ENCODE results near the gene ACSL4. TPM values are rescaled to one million over a fixed set of nuclear protein-coding genes. Genes with fewer than 3 reads are reported as not detected.

ACSL4 gene
- total and polyA plus RNA-seq, 9 of the 15 experiments (the other 6 are each of a cell fraction or from before 2014, with no cell fraction given), result 9.8 to 35.1 (median 25.5) TPM

- 0 out of 2 replicates have a peak, but pooled peaks have one; percentile 10 for TF ChIP-seq ATF7 (IDR thresholded peaks at IDR 0.05)
- peak; percentile 46 for TF ChIP-seq ARID1B (IDR thresholded peaks at IDR 0.05)
- TF ChIP-seq EP400 (IDR thresholded peaks at IDR 0.05), result peak; percentile 27; the same call in 1 of the 2 replicates
- 0 out of 2 replicates have a peak, but pooled peaks have one; percentile 15 for TF ChIP-seq CC2D1A (IDR thresholded peaks at IDR 0.05)
- TF ChIP-seq, protein P1, sequence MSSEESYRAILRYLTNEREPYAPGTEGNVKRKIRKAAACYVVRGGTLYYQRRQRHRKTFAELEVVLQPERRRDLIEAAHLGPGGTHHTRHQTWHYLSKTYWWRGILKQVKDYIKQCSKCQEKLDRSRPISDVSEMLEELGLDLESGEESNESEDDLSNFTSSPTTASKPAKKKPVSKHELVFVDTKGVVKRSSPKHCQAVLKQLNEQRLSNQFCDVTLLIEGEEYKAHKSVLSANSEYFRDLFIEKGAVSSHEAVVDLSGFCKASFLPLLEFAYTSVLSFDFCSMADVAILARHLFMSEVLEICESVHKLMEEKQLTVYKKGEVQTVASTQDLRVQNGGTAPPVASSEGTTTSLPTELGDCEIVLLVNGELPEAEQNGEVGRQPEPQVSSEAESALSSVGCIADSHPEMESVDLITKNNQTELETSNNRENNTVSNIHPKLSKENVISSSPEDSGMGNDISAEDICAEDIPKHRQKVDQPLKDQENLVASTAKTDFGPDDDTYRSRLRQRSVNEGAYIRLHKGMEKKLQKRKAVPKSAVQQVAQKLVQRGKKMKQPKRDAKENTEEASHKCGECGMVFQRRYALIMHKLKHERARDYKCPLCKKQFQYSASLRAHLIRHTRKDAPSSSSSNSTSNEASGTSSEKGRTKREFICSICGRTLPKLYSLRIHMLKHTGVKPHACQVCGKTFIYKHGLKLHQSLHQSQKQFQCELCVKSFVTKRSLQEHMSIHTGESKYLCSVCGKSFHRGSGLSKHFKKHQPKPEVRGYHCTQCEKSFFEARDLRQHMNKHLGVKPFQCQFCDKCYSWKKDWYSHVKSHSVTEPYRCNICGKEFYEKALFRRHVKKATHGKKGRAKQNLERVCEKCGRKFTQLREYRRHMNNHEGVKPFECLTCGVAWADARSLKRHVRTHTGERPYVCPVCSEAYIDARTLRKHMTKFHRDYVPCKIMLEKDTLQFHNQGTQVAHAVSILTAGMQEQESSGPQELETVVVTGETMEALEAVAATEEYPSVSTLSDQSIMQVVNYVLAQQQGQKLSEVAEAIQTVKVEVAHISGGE (CRISPR knock-in tag; IDR thresholded peaks at IDR 0.05), result no peak
- peak; percentile 52; the same call in 1 of the 2 replicates for TF ChIP-seq NFRKB (IDR thresholded peaks at IDR 0.05; ENCODE audit: low read depth)
- TF ChIP-seq SMARCE1 (IDR thresholded peaks at IDR 0.05), result peak; percentile 61; the same call in 1 of the 2 replicates
- TF ChIP-seq, protein P2, sequence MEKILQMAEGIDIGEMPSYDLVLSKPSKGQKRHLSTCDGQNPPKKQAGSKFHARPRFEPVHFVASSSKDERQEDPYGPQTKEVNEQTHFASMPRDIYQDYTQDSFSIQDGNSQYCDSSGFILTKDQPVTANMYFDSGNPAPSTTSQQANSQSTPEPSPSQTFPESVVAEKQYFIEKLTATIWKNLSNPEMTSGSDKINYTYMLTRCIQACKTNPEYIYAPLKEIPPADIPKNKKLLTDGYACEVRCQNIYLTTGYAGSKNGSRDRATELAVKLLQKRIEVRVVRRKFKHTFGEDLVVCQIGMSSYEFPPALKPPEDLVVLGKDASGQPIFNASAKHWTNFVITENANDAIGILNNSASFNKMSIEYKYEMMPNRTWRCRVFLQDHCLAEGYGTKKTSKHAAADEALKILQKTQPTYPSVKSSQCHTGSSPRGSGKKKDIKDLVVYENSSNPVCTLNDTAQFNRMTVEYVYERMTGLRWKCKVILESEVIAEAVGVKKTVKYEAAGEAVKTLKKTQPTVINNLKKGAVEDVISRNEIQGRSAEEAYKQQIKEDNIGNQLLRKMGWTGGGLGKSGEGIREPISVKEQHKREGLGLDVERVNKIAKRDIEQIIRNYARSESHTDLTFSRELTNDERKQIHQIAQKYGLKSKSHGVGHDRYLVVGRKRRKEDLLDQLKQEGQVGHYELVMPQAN (IDR thresholded peaks at IDR 0.05; ENCODE audit: borderline replicate concordance), result peak; percentile 28; the same call in 1 of the 2 replicates
- no peak for TF ChIP-seq JUNB (CRISPR knock-in tag; conservative IDR thresholded peaks at IDR 0.05)
- TF ChIP-seq ZNF431 (CRISPR knock-in tag; IDR thresholded peaks at IDR 0.05), result no peak
- TF ChIP-seq, protein P3, sequence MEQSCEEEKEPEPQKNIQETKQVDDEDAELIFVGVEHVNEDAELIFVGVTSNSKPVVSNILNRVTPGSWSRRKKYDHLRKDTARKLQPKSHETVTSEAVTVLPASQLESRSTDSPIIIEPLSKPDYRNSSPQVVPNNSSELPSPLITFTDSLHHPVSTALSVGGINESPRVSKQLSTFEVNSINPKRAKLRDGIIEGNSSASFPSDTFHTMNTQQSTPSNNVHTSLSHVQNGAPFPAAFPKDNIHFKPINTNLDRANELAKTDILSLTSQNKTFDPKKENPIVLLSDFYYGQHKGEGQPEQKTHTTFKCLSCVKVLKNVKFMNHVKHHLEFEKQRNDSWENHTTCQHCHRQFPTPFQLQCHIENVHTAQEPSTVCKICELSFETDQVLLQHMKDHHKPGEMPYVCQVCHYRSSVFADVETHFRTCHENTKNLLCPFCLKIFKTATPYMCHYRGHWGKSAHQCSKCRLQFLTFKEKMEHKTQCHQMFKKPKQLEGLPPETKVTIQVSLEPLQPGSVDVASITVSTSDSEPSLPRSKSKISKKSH (CRISPR knock-in tag; IDR thresholded peaks at IDR 0.05), result no peak
- TF ChIP-seq, protein P4, sequence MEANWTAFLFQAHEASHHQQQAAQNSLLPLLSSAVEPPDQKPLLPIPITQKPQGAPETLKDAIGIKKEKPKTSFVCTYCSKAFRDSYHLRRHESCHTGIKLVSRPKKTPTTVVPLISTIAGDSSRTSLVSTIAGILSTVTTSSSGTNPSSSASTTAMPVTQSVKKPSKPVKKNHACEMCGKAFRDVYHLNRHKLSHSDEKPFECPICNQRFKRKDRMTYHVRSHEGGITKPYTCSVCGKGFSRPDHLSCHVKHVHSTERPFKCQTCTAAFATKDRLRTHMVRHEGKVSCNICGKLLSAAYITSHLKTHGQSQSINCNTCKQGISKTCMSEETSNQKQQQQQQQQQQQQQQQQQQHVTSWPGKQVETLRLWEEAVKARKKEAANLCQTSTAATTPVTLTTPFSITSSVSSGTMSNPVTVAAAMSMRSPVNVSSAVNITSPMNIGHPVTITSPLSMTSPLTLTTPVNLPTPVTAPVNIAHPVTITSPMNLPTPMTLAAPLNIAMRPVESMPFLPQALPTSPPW (CRISPR knock-in tag; IDR thresholded peaks at IDR 0.05), result peak; percentile 8; the same call in 1 of the 2 replicates
- TF ChIP-seq, protein P5, sequence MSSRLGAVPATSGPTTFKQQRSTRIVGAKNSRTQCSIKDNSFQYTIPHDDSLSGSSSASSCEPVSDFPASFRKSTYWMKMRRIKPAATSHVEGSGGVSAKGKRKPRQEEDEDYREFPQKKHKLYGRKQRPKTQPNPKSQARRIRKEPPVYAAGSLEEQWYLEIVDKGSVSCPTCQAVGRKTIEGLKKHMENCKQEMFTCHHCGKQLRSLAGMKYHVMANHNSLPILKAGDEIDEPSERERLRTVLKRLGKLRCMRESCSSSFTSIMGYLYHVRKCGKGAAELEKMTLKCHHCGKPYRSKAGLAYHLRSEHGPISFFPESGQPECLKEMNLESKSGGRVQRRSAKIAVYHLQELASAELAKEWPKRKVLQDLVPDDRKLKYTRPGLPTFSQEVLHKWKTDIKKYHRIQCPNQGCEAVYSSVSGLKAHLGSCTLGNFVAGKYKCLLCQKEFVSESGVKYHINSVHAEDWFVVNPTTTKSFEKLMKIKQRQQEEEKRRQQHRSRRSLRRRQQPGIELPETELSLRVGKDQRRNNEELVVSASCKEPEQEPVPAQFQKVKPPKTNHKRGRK (tag; IDR thresholded peaks at IDR 0.05), result no peak
- TF ChIP-seq, protein P6, sequence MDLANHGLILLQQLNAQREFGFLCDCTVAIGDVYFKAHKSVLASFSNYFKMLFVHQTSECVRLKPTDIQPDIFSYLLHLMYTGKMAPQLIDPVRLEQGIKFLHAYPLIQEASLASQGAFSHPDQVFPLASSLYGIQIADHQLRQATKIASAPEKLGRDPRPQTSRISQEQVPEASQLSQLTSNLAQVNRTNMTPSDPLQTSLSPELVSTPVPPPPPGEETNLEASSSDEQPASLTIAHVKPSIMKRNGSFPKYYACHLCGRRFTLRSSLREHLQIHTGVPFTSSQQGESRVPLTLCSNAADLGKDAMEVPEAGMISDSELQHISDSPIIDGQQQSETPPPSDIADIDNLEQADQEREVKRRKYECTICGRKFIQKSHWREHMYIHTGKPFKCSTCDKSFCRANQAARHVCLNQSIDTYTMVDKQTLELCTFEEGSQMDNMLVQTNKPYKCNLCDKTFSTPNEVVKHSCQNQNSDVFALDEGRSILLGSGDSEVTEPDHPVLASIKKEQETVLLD (IDR thresholded peaks at IDR 0.05), result peak; percentile 24; the same call in 1 of the 2 replicates
- 0 out of 4 replicates have a peak, but pooled peaks of 1 of the 2 experiments have one; percentile 35 for TF ChIP-seq HDAC1 (IDR thresholded peaks at IDR 0.05)
- 0 out of 2 replicates have a peak, but pooled peaks have one; percentile 41 for TF ChIP-seq HDAC2 (IDR thresholded peaks at IDR 0.05)
Observed at GRCh38 chrX:109733613-109734083, 591 bp upstream of the ACSL4 start (continued).
